GM20000 (cell line): ENCODE results near the gene PTPRK.

ENCODE experiments used
- DNase-seq: peaks from one replicate; pipeline ENCODE4 v3.0.0; 2012; ENCODE audit warnings: low spot score
- TF ChIP-seq, protein P1 (sequence below): IDR thresholded peaks from 2 replicates; pipeline ENCODE4 v1.5.1; 2012; ENCODE audit warnings: mild to moderate bottlenecking, control low read depth; ENCODE audit errors: extremely low read depth, missing control alignments

PTPRK gene

DNA sequence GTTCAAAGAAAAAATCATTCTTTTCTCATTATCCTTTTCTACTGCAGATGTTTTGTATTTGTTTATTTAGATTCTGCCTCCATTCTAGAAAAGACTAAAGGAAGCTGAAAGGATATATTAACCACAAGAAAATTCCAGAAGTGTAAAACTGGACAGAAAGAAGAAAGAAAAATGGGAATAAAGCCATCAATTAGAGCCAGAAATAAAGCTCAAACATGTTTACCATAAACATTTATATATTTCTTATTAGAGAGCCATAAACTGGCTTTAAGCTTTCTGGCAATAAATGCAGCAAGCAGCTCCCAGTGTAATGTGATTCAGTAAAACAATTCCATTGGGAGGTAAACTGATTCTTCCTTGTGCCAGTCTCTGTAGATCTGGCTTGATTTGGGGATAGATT lies 244.1 kb downstream of the PTPRK start:
- TF ChIP-seq, protein P1, sequence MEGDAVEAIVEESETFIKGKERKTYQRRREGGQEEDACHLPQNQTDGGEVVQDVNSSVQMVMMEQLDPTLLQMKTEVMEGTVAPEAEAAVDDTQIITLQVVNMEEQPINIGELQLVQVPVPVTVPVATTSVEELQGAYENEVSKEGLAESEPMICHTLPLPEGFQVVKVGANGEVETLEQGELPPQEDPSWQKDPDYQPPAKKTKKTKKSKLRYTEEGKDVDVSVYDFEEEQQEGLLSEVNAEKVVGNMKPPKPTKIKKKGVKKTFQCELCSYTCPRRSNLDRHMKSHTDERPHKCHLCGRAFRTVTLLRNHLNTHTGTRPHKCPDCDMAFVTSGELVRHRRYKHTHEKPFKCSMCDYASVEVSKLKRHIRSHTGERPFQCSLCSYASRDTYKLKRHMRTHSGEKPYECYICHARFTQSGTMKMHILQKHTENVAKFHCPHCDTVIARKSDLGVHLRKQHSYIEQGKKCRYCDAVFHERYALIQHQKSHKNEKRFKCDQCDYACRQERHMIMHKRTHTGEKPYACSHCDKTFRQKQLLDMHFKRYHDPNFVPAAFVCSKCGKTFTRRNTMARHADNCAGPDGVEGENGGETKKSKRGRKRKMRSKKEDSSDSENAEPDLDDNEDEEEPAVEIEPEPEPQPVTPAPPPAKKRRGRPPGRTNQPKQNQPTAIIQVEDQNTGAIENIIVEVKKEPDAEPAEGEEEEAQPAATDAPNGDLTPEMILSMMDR: no peak
- no peak for DNase-seq

DNA sequence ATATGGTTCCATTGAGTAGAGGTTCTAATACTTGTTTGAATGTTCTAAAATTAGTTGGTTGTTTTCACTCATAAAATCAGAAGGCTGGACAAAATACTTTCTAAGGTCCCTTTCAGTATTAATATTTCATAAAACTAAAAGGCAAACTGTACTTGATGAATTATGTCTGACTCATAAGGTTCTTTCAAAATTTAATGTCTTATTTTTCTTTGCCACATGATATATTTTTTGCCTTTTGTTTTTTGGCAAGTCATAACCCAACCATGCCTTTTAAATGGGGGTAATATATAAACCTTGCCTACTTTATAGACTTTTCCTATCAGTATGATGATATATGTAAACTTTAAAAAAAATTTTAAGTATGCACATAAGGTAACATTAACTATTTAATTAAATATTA lies 244.7 kb downstream of the PTPRK start:
- DNase-seq: no peak
- TF ChIP-seq, protein P1: no peak

DNA sequence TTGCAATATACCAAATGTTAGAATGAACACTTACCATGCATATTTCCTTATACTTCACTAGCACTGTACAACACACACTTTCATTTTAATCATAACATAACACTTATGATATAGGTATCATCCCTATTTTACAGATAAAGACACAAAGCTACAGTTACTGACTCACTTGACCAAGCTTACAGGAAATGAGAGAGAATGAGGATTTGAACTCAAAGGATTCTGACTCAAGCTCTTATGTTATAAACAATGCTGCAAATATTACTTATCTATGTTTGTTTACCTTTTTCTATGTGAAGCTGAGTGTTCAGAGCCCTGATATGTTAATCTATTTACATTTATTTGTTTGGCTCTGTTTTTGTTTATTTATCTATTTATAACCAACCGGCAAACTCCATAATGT lies 245.4 kb downstream of the PTPRK start:
- TF ChIP-seq, protein P1: no peak
- DNase-seq: no peak

DNA sequence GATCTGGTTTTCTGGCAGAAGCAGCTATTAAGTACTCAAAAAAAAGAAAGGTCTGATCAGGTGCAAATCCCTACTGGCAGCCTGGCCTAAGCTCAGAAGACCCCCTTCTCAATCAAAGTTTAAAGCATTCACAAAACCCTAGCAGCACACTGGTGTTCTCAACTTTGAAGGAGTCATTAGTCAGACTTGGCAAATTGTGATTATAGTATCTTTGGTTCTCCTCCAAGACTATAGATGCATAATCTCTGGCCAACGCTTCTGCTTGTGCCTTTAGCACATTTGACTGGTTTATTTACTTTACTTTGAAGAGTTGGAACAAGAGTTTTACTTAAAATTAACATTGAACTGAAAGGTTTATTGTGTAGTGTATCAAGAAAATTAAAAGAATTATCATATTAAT lies 248.9 kb downstream of the PTPRK start:
- TF ChIP-seq, protein P1: no peak
- no peak for DNase-seq

DNA sequence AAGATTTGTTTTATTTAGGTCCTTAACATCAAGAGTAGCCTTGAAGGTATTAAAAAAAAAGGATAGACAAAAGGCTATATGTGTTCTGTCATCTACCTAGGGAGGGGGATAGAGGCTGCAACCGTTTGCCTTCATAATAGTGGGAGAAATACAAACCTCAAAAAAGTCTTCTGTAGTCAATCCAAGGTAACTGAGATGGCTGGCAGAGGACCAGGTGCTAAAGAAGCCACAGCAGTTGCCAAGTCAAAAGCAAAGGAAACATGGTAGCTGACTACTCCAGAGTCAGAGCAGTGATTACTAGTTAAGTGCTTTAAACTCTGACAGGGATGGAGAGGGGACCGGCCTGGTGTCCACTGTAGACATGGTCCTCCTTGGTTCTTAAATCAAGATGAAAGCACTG lies 249.4 kb downstream of the PTPRK start:
- no peak for DNase-seq
- TF ChIP-seq, protein P1: no peak

DNA sequence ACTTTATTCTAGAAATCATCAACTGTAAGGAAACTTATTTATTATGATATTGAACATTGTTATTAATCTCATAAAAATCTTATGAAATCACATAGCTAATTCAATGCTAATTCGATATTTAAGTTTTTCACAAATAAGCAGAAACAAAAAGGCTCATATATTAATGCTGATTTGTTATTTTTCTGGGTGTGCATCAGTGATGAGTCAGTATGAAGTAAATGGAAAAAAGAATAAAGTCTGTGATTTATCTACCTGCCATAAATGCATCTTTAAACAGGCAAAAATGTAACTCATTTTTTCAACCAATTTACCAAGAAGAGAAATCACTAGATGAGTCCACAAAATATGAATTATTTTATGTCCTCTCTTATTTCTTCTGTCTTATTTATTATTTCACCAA lies 253.5 kb downstream of the PTPRK start:
- no peak for DNase-seq
- TF ChIP-seq, protein P1: no peak

DNA sequence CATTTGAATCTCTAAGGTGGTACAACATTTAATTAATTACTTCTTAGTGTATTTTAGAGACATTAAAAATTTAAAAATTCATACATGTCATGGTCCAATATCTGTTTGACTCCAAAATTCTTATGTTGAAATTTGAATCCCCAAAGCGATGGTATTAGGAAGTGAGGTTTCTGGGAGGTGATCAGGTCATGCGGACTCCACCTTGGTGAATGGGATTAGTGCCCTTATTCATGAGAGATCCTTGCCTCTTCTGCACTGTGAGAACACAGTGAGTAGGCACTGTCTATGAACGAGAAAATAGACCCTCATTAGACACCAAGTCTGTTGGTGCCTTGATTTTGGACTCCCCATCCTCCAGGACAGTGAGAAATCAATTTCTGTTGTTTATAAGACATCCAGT lies 254.7 kb downstream of the PTPRK start:
- DNase-seq: no peak
- TF ChIP-seq, protein P1: no peak
